Endothelial cell (in vitro differentiated cells): ENCODE results near the gene CHN2. TPM values are rescaled to one million over a fixed set of nuclear protein-coding genes. Genes with fewer than 3 reads are reported as not detected.

Experiments
- DNase-seq: peaks from one replicate; pipeline ENCODE4 v3.0.0; 2021; ENCODE audit warnings: low spot score
- H3K27ac Mint-ChIP-seq: one replicate; pipeline ENCODE4 v1.8.0; 2021; ENCODE audit warnings: mixed read lengths, inconsistent platforms; ENCODE audit not compliant: unreplicated experiment
- H3K27me3 Mint-ChIP-seq: one replicate; pipeline ENCODE4 v1.8.0; 2021; ENCODE audit warnings: mild to moderate bottlenecking, moderate library complexity, mixed read lengths, inconsistent platforms; ENCODE audit not compliant: unreplicated experiment
- H3K36me3 Mint-ChIP-seq: one replicate; pipeline ENCODE4 v1.8.0; 2021; ENCODE audit warnings: mild to moderate bottlenecking, low read depth, mixed read lengths, inconsistent platforms; ENCODE audit not compliant: unreplicated experiment
- H3K4me1 Mint-ChIP-seq: one replicate; pipeline ENCODE4 v1.8.0; 2021; ENCODE audit warnings: mild to moderate bottlenecking, mixed read lengths, inconsistent platforms; ENCODE audit not compliant: unreplicated experiment
- H3K4me3 Mint-ChIP-seq: one replicate; pipeline ENCODE4 v1.8.0; 2021; ENCODE audit warnings: mild to moderate bottlenecking, mixed read lengths, inconsistent platforms; ENCODE audit not compliant: unreplicated experiment
- H3K9me3 Mint-ChIP-seq: one replicate; pipeline ENCODE4 v1.8.0; 2021; ENCODE audit warnings: mixed read lengths, inconsistent platforms; ENCODE audit not compliant: unreplicated experiment
- CTCF ChIP-seq: fragments of 200-600 bp; sonication (generic); IDR thresholded peaks from one replicate; pipeline ENCODE4 v1.5.0; 2021; ENCODE audit warnings: antibody characterized with exemption; ENCODE audit not compliant: unreplicated experiment
- total RNA-seq: library from RNA; stranded (reverse); fragmentation: NEBNext Ultra II Directional; extraction: Animal tissue kit (Norgen Biotek cat#: 25700); gene quantifications from one replicate; pipeline ENCODE4 v1.2.1, GENCODE V29; 2021; ENCODE audit not compliant: unreplicated experiment

CHN2 gene
- total RNA-seq, 1 donor from 2014 or later, result 3.4 TPM

- peaks cover 19% of the 10 kb centered on the region for H3K4me1 Mint-ChIP-seq
- H3K27ac Mint-ChIP-seq, result no peak overlapping the region
- H3K36me3 Mint-ChIP-seq, result no peaks in the 10 kb centered on the region
- H3K27me3 Mint-ChIP-seq, result peaks cover 4% of the 10 kb centered on the region
- TF ChIP-seq CTCF, result no peak
- no peaks in the 10 kb centered on the region for H3K9me3 Mint-ChIP-seq
- H3K4me3 Mint-ChIP-seq, result no peak overlapping the region
- no peak for DNase-seq
These were observed 111.9 kb downstream of the CHN2 start for GRCh38 chr7:29306319-29306991.

- no peaks in the 10 kb centered on the region for H3K9me3 Mint-ChIP-seq
- no peak overlapping the region for H3K27ac Mint-ChIP-seq
- no peaks in the 10 kb centered on the region for H3K36me3 Mint-ChIP-seq
- TF ChIP-seq CTCF, result no peak
- DNase-seq, result no peak
- peaks cover 5% of the 10 kb centered on the region for H3K27me3 Mint-ChIP-seq
- H3K4me1 Mint-ChIP-seq, result peaks cover 19% of the 10 kb centered on the region
- H3K4me3 Mint-ChIP-seq, result no peak overlapping the region
These were observed 113.8 kb downstream of the CHN2 start for GRCh38 chr7:29308424-29308823.

GRCh38 chr7:29309041-29309854 is 114.7 kb downstream of the CHN2 start:
- H3K4me3 Mint-ChIP-seq, result no peak overlapping the region
- no peaks in the 10 kb centered on the region for H3K36me3 Mint-ChIP-seq
- peaks cover 19% of the 10 kb centered on the region for H3K4me1 Mint-ChIP-seq
- no peak for DNase-seq
- H3K9me3 Mint-ChIP-seq, result no peaks in the 10 kb centered on the region
- peaks cover 2% of the 10 kb centered on the region for H3K27me3 Mint-ChIP-seq
- peak; percentile 23 for TF ChIP-seq CTCF
- H3K27ac Mint-ChIP-seq, result no peak overlapping the region

GRCh38 chr7:29310625-29311024 is 116.0 kb downstream of the CHN2 start:
- H3K36me3 Mint-ChIP-seq, result no peaks in the 10 kb centered on the region
- H3K27me3 Mint-ChIP-seq, result peaks cover 2% of the 10 kb centered on the region
- no peak overlapping the region for H3K27ac Mint-ChIP-seq
- TF ChIP-seq CTCF, result no peak
- no peak overlapping the region for H3K4me3 Mint-ChIP-seq
- no peak for DNase-seq
- H3K9me3 Mint-ChIP-seq, result no peaks in the 10 kb centered on the region
- peaks cover 12% of the 10 kb centered on the region for H3K4me1 Mint-ChIP-seq

- Mint-ChIP-seq H3K27me3 (peaks cover 2% of the 10 kb centered on the region), H3K27ac (no peak overlapping the region), H3K9me3 (no peaks in the 10 kb centered on the region), H3K4me3 (no peak overlapping the region), H3K36me3 (no peaks in the 10 kb centered on the region), H3K4me1 (peaks cover 12% of the 10 kb centered on the region)
- TF ChIP-seq CTCF, result no peak
- no peak for DNase-seq
These were observed 116.7 kb downstream of the CHN2 start for GRCh38 chr7:29311314-29311713.
